GM10266 (cell line): Measurements from ENCODE around the gene YES1.

Experiments used
- DNase-seq: peaks from one replicate; pipeline ENCODE4 v3.0.0; 2012; ENCODE audit errors: extremely low spot score
- CTCF ChIP-seq: IDR thresholded peaks from 2 replicates; pipeline ENCODE4 v1.5.1; 2012; ENCODE audit warnings: mild to moderate bottlenecking, low read depth; ENCODE audit not compliant: control insufficient read depth, insufficient read depth; ENCODE audit errors: missing control alignments

YES1 gene

GRCh38 chr18:710418-711300 is 101.4 kb downstream of the YES1 start:
- no peak for DNase-seq

GRCh38 chr18:709771-710170 is 102.3 kb downstream of the YES1 start:
- no peak for TF ChIP-seq CTCF
- no peak for DNase-seq

More at GRCh38 chr18:710418-711300, 101.4 kb downstream of the YES1 start:
- TF ChIP-seq CTCF, result no peak

- no peak for DNase-seq
- no peak for TF ChIP-seq CTCF
Measured at GRCh38 chr18:708096-708495, 103.9 kb downstream of the YES1 start.

GRCh38 chr18:706405-706804 is 105.6 kb downstream of the YES1 start:
- no peak for DNase-seq
- TF ChIP-seq CTCF, result no peak

GRCh38 chr18:703213-703967 is 108.7 kb downstream of the YES1 start:
- no peak for DNase-seq
- no peak for TF ChIP-seq CTCF

GRCh38 chr18:697800-698199 is 114.2 kb downstream of the YES1 start:
- DNase-seq, result no peak

More at GRCh38 chr18:697800-698199, 114.2 kb downstream of the YES1 start:
- TF ChIP-seq CTCF, result no peak
